Measurements from ENCODE around the gene SNX10.

SNX10 gene

DNA sequence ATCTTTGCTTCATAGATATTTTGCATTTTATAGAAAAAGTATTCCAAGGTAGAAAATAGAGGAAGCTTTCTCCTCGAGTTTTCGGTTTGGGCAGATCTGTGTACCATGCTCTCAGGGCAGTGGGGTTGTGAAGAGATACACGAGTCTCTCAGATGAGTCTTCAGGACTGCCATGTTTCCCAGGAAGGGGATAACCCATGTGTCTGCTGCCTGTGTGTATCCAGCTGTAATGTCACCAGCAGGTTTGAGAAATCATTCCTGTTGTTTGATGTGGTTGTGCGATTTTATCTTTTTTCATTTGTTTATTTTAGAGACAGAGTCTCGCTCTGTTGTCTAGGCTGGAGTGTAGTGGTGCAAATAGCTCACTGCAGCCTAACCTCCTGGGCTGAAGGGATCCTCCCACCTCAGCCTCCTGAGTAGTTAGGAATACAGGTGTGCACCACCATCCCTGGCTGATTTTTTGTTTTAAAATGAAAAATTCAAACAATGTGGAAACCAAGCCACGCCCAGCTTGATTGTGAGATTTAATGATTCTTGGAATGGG, 48.9 kb downstream of the SNX10 start:
- DNase-seq, result no peak

DNA sequence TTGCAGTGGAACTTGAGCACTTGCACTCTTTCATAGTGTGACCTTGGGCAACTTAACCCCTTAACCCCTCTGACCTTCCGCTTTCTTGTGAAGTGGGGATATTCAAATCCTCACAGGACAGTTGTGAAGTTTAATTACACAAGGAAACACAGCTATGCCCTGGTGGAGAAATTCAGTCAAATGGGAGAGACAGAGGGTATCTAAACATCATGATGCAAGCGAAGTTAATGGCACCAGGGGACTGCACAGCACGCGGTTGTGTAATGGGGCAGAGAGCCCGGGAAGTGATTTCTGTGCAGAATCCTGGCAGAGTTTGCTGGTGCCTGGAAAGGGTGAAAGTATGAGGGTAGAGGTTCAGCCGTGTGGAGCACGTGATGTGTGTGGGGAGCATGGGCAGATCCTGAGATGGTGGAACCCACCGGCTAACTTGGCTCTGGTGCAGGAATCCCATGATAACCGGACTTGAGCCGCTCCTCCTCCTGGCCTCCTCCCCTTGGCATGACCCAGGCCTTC, 51.7 kb downstream of the SNX10 start:
- DNase-seq, result no peak

DNA sequence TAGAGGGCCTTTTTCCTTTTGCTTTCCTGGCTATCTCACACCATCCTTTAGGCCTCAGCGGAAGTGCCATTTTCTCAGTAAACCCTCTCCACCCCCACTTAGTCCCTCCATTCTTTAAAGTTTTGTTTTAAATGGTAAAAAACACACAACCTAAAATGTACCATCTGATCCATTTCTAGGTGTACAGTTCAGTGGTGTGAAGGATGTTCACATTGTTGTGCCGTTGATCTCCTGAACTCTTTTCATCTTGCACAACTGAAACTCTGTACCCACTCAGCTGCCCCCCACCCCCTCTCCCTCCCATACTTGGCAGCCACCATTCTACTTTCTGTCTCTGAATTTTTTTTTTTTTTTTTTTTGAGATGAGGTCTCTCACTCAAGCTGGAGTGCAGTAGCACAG, 52.2 kb downstream of the SNX10 start:
- DNase-seq, result no peak

- DNase-seq, result no peak
Observed at GRCh38 chr7:26345202-26345601, 53.5 kb downstream of the SNX10 start.

DNA sequence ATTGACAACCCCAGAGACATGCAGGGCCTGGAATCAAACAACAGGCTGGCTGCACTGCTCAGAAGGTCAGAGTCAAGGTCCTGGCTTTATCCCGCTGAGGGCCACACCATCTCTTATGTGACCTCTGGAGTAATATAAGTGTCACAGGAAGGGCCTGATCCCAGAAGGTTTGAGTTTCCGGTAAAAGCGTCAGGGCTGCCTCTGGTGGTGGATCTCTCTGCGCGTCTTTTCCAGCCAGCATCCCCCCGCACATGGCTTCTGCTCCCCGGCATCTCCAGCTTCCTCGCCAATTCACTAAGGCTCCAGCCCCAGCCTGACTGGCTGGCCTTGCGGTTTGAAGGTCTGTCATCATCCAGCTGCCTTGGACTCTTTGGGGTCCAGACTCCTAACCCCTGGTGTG, 54.2 kb downstream of the SNX10 start:
- DNase-seq, result no peak

DNA sequence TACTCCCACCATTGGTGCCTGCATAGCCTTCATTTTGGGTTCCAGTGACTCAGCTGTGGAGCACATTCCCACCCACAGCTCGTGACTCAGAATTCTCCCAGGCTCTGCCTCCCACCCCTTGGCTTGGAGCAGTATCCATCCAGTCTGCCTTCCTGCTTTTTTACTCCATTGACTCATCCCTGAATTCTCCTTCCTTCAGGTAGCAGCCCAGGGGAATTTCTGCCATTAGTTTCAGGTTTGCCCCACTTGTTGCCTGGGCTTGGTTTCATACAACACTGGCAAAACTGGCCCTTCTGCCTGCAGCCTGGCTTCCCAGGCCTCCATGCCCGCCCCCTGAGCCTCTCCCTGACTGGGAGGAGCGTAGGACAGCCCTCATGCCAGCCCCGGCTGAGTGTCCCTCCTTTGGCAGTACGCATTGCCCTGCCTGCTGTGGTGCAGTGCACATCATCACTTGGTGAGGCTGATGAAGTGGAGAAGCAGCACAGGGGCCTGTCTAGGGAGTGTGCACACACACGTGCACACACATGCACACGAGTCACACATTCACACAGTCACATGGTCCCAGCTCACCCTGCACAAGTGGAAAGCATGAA, 55.0 kb downstream of the SNX10 start:
- DNase-seq, result no peak

DNA sequence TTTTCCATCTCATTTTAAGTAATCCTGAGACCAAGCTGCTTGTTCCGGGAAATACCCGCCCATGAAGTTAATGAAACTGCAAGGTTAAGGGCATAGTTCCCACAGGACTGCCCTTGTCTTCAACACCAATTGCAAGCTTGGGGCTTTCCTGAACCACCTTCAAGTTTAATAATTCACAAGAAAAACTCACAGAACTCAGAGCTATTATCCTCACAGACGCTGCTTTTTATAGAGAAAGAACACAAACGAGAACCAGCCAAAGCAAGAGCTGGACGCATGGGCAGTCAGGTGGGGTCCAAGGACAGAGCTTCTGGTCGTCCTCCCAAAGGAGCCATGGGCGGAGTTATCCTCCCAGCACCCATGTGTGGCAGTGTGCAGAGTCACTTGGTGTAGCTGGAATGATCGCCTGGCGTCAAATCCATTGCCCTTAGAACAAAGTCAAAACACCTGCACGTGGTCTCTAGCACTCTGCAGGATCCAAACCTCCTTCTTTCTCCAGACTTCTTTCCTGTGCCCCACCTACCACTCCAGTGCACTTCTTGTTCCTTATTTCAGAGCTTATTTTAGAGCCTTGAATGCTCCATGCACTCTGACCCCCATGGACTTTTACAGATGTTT, 56.7 kb downstream of the SNX10 start:
- DNase-seq, result no peak

DNA sequence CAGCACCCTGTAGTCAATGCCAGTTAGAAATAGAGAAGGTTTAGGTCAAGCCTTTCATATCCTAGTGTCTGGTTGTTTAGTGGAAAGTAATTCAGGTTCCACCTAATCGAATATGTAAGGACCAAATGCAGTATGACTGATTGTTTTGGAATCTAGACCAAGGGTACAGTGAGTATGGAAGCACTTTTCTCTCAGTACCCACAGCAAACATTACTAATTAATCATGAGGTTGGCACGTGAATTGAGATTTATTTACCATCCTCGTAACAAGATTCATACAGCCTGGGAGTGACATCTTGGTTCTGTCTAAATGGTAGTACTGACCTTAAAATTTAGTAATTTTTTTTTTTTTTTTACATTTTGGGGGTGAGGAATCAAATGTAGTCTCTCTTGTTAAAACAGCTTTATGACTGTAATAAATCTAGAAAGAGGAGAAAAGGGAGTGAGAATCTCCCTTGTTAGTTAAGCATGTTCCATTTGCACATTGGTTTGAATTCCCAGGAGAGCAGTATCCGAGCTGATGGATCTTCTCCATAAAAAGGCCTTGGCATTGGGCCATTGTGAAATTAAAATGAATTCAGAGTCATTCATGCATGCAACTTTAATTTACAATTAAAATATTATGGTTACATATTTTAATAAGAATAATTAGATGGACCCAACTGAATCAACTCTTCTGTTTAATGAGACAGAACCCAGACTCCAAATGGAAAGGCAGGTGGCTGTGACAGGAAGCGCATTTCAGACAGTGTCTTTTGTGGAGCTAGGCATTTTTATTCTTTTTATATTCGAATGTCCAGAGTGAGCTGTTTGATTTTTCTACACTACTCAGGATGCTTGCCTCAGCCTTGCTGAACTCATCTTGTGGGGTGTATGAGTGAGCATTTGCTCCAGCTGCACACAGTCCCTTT, 57.6 kb downstream of the SNX10 start:
- no peak for DNase-seq

- DNase-seq, result no peak
Observed at GRCh38 chr7:26351171-26351570, 59.5 kb downstream of the SNX10 start.

DNA sequence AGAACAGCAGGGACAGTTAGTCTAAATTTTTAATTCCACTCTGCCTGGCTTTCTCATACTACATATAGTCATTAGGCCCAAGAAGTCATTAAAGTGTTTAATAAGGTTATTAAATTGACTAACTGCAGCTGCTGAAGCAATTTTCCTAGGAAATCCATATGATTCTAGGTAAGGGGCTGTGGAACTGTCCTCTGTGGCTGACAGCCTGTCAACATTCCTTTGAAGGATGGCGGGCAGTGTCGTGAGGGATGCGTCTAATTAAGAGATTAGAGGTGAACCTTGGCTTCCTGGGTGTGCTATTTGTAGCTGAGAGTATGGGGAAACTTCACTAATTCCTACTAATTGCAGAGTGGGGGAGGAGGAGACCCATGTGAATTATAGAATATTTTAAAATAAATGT, 64.6 kb downstream of the SNX10 start:
- no peak for DNase-seq

- DNase-seq, result no peak
Observed at GRCh38 chr7:26356929-26357798, 65.5 kb downstream of the SNX10 start.

- DNase-seq, result no peak
Observed at GRCh38 chr7:26357799-26358151, 66.1 kb downstream of the SNX10 start.

- DNase-seq, result no peak
Observed at GRCh38 chr7:26360650-26361049, 69.0 kb downstream of the SNX10 start.

DNA sequence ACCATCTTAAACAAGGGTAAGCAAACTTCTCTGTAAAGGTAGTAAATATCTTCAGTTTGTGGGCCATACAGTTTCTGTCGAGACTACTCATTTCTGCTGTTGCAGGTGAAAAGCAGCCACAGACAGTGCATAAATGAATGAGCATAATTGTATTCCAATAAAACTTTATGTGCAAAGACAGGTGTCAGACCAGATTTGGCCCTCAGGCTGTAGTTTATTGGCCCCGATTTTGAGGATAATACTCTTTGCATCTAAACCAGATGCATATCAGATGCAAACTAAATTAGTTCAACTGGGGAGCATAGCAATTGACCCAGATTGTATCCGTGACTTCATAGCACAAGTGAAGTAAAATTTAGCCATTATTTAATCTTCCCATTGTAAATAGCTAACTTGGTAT, 70.0 kb downstream of the SNX10 start:
- DNase-seq, result no peak

- no peak for DNase-seq
Observed at GRCh38 chr7:26363465-26363864, 71.8 kb downstream of the SNX10 start.

GRCh38 chr7:26365077-26365900, 73.6 kb downstream of the SNX10 start:
- DNase-seq, result peak; percentile 81 to 85

DNA sequence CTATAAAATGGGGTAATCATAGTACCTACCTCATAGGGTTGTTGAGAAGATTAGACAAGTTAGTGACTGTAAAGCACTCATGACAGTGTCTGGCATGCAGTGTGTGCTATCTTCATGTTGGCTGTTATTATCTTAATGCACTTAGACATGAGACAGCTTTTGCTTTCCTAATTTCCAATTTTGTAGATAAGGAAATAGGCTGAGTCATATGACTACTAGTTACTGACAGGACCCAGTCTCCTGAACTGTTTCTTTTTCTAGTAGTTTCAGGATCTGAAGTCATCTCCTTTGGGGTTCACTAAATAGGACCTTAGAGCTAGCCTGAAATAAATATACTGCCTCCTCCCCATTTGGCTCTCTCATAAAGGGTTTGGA, 74.2 kb downstream of the SNX10 start:
- DNase-seq, result no peak

DNA sequence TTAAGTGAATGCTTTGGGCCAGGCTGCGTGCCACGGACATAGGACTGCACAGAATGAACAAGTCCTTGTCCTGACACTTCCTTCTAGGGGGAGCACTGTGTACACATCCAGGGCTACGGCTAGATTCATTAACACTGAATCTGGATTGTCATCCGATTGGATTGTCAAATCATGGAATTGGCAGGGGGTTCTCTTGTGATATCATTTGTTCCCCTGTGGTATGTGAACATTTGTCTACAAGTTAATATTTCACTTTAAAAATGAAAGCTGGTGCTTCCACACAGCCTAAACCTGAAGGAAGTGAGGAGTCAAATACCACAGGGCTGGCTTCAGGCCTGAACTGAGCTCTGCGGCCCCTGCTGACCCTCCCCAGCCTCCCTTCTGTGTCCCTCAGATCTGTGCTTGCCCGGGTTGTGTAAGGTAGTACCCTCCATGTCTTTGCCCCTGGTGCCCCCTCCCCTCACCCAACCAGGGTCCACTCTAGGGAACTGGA, 75.6 kb downstream of the SNX10 start:
- DNase-seq, result no peak

DNA sequence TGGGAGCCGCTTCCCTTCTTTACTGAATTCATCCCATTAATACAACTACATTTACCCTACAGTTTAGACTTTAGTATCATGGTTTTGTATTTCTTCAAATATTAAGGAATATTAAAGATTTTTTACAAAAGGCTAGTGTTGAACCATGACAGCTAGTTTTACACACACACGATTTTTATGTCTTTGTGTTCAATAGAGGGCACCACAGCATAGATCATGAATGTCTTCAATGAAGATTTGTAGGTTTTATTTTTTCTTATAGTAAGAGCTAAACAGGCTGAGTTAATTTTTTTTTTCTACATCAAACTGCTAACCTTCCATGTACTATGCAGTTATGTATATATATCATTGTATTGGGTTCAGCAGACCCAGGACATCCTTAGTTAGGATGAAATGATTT, 76.9 kb downstream of the SNX10 start:
- DNase-seq, result no peak

- DNase-seq, result peak; percentile 57 to 73
Observed at GRCh38 chr7:26369593-26369992, 77.9 kb downstream of the SNX10 start.

- peak; percentile 32 to 38 for DNase-seq
Observed at GRCh38 chr7:26370011-26370410, 78.3 kb downstream of the SNX10 start.

DNA sequence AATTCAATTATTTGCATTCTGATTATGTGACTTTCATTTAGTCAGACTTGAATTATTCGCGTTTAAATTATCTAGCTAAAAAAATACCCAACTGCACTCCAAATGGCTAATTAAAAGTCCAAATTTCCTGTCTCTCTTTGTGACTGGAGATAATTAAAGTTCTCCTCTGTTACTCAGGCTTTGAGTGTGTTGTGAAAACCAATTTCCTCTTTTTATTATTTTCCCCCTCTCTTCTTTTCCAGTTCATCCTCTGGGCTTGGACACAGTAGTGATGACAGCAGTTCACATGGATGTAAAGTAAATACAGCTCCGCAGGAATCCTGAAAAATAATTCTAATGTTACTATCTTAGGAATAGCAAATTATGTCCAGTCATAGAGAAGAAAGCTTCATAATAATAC, 80.6 kb downstream of the SNX10 start:
- DNase-seq, result no peak
